Measurements from ENCODE around the gene ATP23. TPM values are rescaled to one million over a fixed set of nuclear protein-coding genes. Genes with fewer than 3 reads are reported as not detected.

The ATP23 gene
- polyA plus RNA-seq, 2 of the 4 experiments (the other 2 are of a cell fraction): 7.5 to 13.4 TPM

GRCh38 chr12:57984629-57985151 lies 43.3 kb downstream of the ATP23 start:
- H3K4me3 ChIP-seq: no peak overlapping the region
- ChIA-PET POLR2A (no interaction called here), CTCF (interaction anchor here (1.0 to 3.6 kb wide), 5 partner anchors 8 to 1180 kb away, joined by 3 to 21 read pairs (median 3); no protein-coding TSS in a partner anchor)
- no peak overlapping the region for H3K4me2 ChIP-seq
- no peak overlapping the region for H3K27ac ChIP-seq
- H3K4me1 ChIP-seq: 0 out of 3 replicates have a peak, but pooled peaks cover 5% of the 10 kb centered on the region
- WGBS (ENCODE audit: missing lambda C conversion rate): 79% methylated on average over 16 of the region's 16 CpGs
- ATAC-seq (no peak), FAIRE-seq (no peak), DNase-seq (ENCODE audit: low read depth in 1 of 2, low spot score in 1 of 2) (no peak)
- no peak for TF ChIP-seq JUNB (IDR thresholded peaks at IDR 0.05)
- no peak for TF ChIP-seq KDM5A (IDR thresholded peaks at IDR 0.05)
- no peak for TF ChIP-seq MAFK (IDR thresholded peaks at IDR 0.05; ENCODE audit: partially characterized antibody)
- no peak for TF ChIP-seq HOXA7 (CRISPR knock-in tag; IDR thresholded peaks at IDR 0.05)
- TF ChIP-seq FOSB (CRISPR knock-in tag; IDR thresholded peaks at IDR 0.05): no peak
- TF ChIP-seq NFE2L2 (conservative IDR thresholded peaks at IDR 0.05; ENCODE audit: low read length): no peak
- no peak for TF ChIP-seq ZSCAN20 (CRISPR knock-in tag; IDR thresholded peaks at IDR 0.05)
- no peak for TF ChIP-seq RFX5 (IDR thresholded peaks at IDR 0.05)
- no peak for TF ChIP-seq MAX (IDR thresholded peaks at IDR 0.05)
- TF ChIP-seq HEYL (CRISPR knock-in tag; IDR thresholded peaks at IDR 0.05): no peak
- no peaks in the 10 kb centered on the region for H3K9me3 ChIP-seq

- Histone ChIP-seq H3K4me2 (no peak overlapping the region), H3K9me3 (no peaks in the 10 kb centered on the region), H3K4me1 (0 out of 3 replicates have a peak, but pooled peaks cover 5% of the 10 kb centered on the region), H3K4me3 (no peak overlapping the region), H3K27ac (no peak overlapping the region)
- no peak for FAIRE-seq
- POLR2A ChIA-PET: no interaction called here
- TF ChIP-seq MAFK (IDR thresholded peaks at IDR 0.05; ENCODE audit: partially characterized antibody): no peak
- no peak for TF ChIP-seq HMGXB4 (CRISPR knock-in tag; IDR thresholded peaks at IDR 0.05; ENCODE audit: borderline replicate concordance)
- no peak for TF ChIP-seq ELK1 (IDR thresholded peaks at IDR 0.05; ENCODE audit: low read depth, low read length)
- no peak for TF ChIP-seq ESRRA (IDR thresholded peaks at IDR 0.05; ENCODE audit: borderline replicate concordance, low read length)
- TF ChIP-seq FOXS1 (CRISPR knock-in tag; IDR thresholded peaks at IDR 0.05): no peak
- TF ChIP-seq BHLHE40 (IDR thresholded peaks at IDR 0.05; ENCODE audit: low read depth, low read length): no peak
- TF ChIP-seq ATOH8 (CRISPR knock-in tag; IDR thresholded peaks at IDR 0.05; ENCODE audit: low read depth): no peak
- TF ChIP-seq RNF2 (IDR thresholded peaks at IDR 0.05; ENCODE audit: borderline replicate concordance, low read depth): no peak
- TF ChIP-seq JUNB (IDR thresholded peaks at IDR 0.05): no peak
- TF ChIP-seq NR3C1 (IDR thresholded peaks at IDR 0.05): no peak
- no peak for TF ChIP-seq EHMT2 (IDR thresholded peaks at IDR 0.05; ENCODE audit: low read depth)
- TF ChIP-seq ZC3H11A (IDR thresholded peaks at IDR 0.05): no peak
- no peak for TF ChIP-seq HES2 (IDR thresholded peaks at IDR 0.05)
- TF ChIP-seq EP300 (IDR thresholded peaks at IDR 0.05): no peak
- ATAC-seq: no peak
- DNase-seq (ENCODE audit: low read depth in 1 of 2, low spot score in 1 of 2): no peak
- CTCF ChIA-PET: no interaction called here
These were observed 44.3 kb downstream of the ATP23 start for GRCh38 chr12:57985685-57986084.

All from A549 (cell line).